Measurements from ENCODE around the gene CRYBB1.

- TF ChIP-seq GATA3 (IDR thresholded peaks at IDR 0.05; ENCODE audit: low read depth, low read length), result no peak
- no peak for TF ChIP-seq GATA2 (IDR thresholded peaks at IDR 0.05; ENCODE audit: low read depth, low read length)
Observed at GRCh38 chr22:26574001-26574723, 43.7 kb downstream of the CRYBB1 start.
